ENCODE results near the gene ZNF831.

The ZNF831 gene

DNA sequence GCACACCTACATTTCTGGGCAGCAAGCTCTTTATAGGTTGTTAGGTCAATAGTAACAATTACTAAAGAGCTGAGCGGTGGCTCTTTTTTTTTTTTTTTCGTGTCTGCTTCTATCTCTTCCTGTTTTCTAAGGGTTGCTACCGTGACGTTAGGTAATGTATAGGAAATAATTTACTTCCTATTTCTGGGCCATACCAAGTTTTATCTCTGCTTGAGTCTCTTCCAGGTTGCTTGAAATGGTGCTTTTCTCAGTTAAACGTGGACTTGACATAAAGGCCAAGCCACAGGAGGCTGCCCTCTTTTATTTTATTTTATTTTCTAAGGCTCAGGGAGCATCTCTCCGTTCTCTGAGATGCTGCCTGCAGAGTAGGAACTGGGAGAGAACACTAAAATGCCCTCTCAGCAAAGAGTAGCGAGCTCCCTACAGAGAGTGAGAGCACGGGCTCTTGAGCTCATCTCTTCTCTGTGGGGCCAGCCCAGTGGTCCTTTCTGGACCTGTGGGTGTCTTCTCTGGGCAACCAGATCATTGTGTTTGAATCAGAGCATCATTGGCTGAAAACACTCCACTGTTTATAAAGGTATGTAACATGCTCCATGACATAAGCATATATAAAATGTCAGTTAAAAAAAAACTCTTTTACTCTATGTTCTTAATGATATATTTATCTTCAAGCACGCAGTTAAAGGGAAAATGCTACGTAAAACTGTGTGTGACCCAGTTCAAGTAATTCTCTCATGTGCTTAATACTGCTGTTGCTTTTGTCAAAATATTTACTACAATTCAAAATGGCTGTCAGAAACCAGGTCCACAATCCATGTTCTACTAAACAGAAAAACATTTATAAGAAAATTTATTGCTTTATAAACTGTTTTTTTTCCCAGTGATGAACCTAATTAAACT lies at the start of gene ZNF831:
ZNF831 (plus strand) TSS at position 191 of the 900 bp plus-strand sequence. CDS start 27,199 bp downstream, outside the sequence.
- DNase-seq (ENCODE audit: low spot score) = no peak

DNA sequence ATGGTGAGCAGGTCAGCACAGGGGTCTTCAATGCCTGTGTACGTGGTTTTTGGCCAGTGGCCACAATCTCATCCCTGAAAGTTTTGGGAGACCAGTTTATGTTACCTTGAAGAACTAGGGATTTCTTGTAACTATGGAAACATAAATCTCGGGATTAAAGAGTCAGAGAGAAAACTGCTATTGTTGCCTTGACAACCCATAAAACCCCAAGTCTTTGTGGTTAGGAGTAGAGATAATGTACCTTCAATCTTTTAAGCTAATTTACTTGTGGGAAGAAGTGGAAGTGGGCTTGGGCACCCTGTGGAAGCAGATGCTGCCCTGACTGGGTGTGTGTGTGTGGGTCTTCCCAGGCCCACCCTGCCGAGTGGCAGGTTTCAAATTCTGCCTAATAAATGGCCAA lies 46.1 kb upstream of the ZNF831 start:
- no peak for DNase-seq (ENCODE audit: low spot score)

DNA sequence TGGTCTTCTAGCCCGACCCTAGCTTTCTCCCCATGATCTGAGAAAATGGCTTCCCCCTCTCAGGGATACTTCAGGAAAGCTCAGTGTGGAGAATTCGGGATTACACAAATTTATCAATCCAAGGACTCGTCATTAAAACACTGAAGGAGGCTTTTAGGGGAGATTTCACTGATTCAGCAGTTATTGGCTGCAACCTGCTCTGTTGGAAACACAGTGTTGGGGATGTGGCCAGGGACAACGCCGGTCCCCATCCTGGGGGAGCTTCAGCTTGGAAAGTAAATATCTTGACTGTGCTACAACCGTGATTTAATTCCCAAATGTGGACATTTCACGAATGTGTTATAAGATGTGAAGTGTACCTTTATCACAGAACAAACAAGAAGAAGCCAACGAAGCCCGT lies 44.8 kb upstream of the ZNF831 start:
- no peak for DNase-seq (ENCODE audit: low spot score)

DNA sequence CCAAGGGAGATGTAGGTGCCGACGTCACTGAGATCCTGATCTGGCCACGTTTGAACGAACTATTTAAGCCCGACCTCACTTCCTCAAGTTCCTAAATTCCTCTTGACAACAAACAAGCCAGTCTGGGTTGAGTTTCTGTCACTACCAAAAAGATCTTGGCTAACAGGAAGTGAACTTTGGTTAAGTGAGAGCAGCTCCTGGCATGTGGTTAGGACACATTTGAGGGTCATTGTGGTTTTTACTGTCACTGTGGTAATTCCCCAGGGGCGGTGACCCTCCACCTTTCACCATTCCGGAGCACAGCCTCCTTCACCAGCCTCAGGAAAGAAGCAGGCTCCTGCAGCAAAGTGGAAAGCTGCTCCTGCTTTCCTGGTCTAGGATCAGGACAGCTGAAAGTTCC lies 43.1 kb upstream of the ZNF831 start:
- DNase-seq (ENCODE audit: low spot score) = no peak

DNA sequence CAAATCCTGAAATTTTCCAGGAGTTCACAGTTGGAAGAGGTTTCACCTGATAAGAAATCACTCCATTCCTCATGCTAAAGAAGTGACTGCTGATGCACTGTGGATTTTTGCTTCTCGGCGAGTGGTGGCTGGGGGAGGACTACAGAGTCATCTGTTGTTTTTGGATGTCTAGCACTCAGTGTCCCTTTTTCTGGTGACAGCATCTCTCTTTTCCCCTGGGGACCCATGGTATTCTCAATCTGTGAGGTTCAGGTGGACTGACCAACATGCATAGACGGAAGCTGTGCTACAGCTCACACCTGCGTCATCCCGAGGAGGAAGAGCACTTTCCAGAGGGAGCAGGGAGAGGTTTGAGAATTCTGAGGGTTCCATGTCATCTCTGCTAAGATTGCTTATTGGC lies 42.7 kb upstream of the ZNF831 start:
- no peak for DNase-seq (ENCODE audit: low spot score)

DNA sequence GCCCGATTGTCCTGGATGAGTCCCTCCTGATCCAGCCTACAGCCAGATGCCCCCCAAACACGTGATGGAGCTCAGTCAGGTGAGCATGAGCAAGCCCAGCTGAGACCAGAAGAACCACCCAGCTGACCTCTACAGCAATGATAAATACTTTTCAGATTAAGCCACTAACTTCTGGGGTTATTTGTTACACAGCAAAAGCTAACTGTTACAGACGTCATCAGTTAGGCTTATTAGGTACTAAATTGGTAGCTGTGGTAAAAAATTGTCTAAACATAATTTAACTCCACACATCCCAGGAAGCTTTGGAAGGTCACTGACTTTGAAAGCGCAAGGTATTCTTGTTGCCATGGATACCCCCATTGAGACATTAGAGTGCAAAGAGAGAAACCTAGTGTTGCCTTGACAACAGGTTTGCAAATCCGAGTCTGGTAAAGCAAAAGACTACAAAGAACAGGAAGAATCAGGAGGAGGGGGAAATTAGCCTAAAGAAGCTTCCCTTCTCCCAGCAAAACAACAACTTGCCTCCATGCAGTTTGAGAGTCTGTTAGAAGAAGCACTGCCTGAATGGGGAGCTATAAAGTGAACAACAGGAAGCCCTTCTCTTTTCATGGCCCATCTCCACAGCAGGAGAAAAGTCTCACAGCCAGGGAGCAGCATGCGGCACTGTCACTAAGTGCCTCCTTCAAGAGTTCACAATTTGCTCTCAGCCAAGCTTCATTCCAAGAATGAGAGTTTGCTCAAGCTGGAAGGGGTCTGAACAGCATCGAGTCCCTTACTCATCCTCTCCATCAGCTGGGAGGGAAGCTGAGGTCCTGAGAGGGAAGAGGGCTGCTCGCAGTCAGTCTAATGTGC lies 41.7 kb upstream of the ZNF831 start:
- DNase-seq (ENCODE audit: low spot score) = no peak

DNA sequence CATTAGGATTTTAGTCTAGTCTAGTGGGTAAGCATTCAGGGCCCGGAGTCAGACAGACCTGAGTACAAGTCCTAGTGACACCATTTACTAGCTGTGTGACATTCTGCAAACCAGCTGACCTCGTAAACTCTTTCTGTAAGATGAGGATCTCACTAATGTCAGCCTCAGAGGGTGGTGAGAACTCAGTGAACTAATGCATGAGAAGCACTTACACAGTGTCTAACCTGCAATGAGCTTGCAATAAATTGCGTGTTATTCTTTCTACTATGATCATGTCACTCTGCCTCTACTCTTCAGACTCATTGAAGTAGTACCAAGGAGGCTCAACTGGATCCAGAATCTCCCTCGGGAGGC lies 41.1 kb upstream of the ZNF831 start:
- DNase-seq (ENCODE audit: low spot score) = no peak

DNA sequence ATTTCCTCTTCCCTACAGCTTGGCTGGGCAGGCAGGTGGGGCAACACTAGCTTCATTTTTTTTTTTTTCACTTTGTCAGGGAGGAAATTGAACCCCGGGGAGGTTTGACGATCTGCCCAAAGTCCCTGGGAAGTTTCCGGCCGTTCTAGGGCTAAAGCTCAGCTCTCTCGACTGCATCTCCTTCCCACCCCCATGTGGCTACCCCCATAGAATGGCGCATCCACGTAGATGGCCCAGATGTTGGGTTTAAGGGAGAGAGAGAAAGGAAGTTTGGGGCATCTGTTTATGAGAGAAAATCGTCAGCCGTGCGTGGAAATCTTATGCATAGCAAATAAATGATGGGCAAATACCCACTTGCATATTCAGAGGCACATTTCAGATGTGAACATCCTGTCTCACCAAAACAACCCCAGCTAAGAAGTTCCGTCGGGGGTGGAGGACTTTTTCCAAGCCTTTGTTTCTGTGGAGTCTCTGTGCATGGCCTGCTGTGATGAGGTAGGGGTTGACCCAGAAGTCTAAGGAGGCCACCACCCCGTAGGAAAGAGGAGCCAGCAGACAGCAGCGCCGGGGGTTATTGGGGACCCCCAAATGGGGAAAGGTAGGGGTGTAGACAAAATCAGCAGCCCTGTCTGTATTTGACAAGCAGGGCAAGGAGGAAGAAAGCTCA lies 40.5 kb upstream of the ZNF831 start:
- DNase-seq (ENCODE audit: low spot score) = no peak

DNA sequence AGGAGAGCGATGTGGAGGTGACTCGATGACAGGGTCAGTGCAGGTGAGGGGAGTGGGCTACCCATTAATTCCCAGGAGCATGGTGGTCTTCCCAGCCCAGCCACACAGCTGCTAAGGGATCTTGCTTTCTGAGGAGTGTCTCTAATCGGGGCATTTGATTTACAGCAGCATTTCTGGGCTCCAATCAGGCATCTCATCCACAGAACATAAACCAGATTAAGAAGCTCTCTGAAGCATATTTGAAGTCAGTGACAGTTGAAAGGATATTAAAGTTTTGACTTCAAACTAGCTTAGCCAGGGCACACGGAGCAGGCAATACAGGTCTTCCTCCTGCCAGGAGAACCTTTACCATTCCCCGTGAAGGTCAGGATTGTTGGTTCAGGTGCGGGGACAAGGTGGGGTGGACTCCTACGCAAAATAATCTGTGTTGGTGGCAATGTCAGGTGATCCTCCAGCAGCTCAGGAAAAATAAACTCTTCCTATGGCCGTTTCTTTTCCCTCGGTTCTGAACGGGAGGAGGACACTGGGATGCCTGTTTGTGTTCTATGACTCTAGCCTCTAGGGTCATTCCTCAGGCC lies 39.9 kb upstream of the ZNF831 start:
- DNase-seq (ENCODE audit: low spot score) = no peak

DNA sequence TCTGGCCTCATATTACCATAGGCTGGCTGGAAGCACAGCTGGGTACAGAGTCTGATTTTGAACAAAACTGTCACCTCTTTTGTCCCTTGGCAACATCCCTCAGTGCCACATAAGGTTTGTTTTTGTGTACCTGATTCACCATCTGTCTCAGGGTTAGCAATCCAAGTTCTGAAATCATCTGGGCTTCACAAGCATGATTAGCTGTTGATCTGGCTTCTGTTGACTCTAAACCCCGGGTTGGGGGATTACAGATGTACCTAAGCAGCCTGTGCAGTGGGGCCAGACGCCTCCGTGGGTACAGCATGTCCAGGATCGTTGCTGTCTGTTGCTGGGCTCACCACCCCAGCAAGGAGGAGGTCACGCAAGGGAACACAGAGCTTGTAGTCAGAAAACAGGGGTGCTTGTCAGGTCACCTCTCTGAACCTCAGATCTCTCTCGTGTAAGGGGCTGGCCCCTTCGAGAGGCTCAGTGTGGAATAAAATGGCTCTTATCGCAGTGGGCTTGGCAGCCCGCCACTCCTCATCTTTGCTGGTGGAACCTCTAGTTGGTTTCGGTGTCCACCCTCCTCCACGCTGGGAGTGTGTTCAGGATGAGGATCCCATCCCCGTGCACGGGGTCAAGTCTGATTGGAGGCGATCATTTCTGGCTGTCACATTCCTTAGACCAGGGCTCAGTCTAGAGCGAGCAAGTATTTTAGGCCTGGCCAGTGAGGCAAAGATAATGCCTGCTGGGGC lies 39.2 kb upstream of the ZNF831 start:
- DNase-seq (ENCODE audit: low spot score) = no peak

DNA sequence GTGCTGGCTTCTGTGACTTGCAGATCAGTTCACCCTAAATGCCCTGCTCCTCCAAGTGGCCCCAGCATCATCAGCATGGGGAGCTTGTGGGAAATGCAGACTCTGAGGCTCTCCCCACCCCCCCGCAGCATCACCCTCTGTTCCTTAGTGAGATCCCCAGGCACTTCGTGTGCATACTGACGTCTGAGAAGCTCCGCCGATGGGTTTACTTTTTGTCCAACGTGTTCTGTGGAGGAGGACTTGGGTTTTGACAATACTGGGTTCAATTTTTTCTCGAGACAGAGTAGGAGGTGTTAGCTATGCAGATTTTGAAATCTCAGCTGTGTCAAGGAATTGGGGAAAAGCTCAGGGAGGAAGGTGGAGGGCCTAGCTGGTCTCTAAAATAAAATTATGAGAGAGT lies 38.3 kb upstream of the ZNF831 start:
- no peak for DNase-seq (ENCODE audit: low spot score)

DNA sequence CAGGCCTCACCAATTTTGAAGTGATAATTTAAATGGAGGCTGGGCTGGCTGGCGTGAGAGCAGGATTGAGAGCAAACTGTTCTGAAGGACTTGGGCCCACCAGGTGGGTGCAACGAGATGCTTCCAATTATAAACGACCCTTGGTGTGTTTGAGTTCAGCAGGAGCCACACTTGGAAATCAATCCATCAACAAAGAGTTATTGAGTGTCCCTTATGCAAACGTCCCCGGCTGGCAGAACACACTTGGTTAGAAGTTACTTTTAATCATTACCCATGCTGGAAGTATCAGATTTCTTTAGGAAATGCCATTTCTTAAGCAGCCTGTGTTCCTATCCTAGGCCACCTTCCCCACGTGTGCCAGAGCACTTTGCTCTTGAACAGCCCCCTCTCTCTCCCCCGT lies 37.8 kb upstream of the ZNF831 start:
- DNase-seq (ENCODE audit: low spot score) = no peak

DNA sequence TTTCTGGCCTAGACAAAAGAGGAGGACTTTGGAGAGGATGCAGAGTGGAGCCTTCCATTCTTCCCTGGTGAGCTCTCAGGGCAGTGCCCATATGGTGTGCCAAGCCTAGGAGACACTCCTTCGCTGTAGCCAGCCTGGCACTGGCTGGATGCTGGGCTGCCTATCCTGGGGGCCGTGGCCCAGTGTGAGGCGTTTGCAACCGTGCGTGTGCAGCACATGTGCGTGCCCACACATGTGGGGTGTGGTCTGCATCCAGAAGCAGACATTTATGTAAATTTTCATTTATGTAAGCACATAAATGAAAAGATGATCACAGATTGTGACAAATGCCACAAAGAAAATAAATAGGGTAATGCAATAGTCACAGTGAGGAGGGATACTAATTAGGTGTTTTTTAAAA lies 35.8 kb upstream of the ZNF831 start:
- DNase-seq (ENCODE audit: low spot score) = no peak

DNA sequence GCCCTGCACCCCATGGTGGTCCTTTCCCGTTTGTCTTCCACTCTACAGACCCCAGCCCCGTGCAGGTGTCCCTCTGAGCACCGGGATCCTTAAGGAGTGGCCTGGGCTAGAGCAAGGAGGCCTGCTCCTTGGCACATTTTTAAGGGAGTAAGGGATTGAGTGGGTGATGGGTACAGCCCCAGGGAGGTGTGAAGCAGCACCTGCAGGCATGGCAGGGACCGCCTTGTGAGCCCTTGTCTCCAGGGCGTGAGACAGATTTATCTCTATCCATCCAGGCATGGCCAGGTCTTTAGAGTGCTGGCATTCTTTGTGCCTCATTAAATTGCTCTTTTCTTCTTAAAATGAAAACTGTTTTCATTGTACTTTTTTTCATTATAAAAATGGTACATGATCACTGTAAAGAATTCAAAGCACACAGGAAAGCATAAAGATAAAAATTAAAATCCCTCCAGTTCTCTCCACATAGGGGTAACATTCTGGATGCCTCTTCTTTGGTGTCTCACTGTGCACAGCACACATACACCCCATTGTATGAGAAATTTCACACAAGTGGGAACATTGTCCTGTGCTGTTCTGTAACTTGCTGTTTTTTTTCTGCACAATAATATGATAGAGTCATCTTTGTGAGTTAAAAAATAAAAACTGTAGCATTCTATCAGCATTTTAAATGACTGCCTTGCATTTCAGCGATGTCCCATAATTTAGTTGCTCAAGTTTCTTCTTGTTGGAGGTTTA lies 31.9 kb upstream of the ZNF831 start:
- no peak for DNase-seq (ENCODE audit: low spot score)

DNA sequence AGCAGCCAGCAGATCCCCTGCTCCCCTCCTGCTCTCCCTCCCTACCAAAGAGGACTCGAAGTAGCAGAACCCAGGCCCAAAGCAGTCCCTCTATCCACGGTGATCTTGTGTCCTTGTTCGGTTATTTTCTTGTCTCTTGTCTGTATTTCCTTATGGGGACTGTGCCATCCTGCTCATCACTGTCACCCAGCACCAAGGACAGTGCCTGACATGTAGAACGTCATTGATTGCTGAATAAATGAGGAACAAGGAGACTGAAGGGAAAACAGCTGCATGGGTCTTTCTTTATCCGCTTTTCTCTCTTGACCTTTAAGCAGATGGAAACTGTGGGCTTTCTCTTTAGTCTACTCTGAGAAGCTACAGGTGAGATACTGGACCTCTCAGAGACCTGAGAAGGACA lies 29.4 kb upstream of the ZNF831 start:
- no peak for DNase-seq (ENCODE audit: low spot score)

DNA sequence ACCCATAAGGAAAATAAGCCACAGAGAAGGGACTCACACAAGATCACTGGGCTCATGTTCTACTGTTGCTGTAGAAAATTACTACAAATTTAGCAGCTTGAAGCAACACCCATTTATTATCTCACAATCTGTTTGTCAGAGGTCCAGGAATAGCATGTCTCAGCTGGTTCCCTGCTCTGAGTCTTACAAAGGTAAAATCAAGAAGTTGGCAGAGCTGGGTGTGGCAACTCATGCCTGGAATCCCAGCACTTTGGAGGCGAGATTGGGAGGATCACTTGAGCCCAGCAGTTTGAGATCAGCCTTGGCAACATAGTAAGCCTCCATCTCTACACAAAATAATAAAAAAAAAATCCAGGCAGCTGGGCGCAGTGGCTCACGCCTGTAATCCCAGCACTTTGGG lies 28.5 kb upstream of the ZNF831 start:
- no peak for DNase-seq (ENCODE audit: low spot score)

DNA sequence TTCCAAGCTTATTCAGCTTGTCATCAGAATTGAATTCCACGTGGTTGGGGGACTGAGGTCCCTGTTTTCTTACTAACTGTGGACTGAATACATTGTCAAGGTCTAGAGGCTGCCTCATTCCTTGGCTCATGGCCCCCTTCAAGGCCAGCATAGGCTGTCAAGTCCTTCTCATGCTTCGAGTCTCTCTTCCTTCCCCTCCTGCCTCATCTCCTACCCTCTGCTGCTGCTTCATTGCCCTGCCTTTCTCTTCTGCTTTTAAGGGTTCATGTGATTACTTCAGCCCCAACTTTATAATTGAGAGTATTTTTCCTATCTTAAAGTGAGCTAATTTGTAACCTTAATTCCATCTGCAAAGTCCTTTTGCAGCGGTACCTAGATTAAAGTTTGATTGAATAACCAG lies 27.6 kb upstream of the ZNF831 start:
- no peak for DNase-seq (ENCODE audit: low spot score)

DNA sequence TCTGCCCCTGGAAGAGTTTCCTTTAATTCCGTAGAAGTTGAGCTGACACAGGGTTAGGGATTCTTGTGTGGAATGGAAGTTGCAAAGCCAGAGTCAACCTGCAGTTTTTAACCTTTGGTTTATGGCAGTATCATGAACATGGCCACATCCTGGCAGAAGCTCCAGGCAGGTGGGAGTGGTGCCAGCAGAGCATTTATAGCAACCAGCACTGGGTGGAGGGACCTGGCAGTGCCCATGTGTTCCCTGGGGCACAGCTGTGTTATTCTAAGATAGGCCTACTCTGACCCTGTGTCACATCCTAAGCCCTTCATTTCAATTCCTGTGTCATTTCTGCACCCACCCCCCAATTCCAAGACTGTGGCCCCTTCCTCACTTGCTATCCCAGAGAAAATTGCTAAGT lies 26.1 kb upstream of the ZNF831 start:
- no peak for DNase-seq (ENCODE audit: low spot score)

DNA sequence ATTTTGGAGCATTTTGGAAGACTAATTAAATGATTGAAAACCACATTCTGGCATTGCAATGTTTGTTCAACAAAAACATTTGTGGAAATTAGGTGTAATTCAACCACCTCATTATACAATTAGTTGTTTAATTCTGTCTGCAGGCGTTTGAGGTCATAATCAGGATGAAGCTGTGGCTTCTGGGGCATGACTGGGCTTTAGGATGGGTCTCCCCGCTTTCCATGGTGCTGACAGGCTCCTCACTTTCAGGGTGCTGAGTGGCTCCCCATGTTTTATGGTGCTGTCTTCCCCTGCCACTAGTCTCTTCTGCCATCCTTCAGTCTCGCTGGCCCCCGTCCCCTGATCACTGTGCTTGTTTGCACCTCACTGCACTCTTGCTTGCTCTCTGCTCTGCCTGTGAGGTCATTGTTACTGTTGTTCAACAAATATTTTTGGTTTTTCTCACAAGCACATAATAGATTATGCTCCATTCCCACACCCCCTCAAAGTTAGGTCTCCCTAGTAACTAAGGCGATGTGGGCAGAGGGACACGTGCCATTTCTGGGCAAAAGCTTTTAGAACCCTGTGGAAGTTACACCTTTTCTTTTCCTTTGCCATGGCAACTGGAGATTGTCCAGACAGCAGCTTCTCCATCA lies 25.4 kb upstream of the ZNF831 start:
- no peak for DNase-seq (ENCODE audit: low spot score)

DNA sequence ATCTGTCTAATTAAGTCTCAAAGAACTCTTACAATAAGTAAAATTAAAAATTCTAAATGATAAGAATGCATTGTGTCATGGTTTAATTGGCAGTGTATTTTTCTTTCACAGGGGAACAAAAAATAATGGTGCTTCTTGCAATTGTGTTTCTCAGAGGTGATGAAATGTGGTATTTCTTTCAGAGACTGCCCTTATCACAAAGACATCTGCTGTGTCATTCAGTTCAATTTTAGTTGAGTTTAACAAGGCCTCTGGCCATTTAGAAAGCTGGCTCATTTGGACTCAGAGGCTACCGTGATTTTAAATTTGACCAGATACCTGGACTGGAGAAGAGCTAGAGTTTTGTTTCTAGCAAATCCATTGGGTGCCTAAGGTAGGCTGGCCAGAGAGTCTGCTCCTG lies 23.6 kb upstream of the ZNF831 start:
- DNase-seq (ENCODE audit: low spot score) = no peak

All from AG20443 (cell line).